ENCODE data around the gene HLX.

Gene HLX

DNA sequence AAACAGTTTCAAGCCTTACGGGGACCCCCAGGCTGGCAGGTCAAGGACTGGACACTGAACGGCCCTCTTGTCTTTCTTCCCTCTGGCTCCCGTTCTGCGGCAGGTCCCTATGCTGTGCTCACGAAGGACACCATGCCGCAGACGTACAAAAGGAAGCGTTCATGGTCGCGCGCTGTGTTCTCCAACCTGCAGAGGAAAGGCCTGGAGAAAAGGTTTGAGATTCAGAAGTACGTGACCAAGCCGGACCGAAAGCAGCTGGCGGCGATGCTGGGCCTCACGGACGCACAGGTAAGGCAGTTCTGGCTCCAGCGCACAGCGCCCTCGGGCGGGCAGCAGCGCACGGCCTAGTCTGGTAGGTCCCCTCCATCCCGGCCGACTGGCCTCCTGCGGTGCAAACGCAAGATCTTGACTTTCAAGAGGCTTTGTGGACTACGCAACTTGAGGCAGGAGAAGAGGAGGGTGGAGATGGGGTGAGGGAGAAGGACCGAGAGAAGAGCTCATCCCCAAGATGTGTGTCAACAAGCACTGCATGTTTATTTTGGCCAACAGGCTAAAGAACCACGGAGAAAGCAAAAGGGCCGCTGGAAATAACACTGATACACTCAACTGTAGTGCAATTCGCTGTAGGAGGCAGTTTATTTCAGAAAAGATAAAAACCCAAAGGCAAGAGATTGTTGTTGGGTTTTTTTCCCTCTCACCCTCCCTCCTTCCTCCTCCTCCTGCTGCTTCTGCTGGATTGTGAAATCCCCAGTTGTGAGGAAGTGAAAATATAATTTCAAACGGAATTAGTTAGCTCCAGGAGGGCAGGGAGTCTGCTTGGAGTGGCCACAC is 3.0 kb downstream of the HLX start:
- no peak for DNase-seq

DNA sequence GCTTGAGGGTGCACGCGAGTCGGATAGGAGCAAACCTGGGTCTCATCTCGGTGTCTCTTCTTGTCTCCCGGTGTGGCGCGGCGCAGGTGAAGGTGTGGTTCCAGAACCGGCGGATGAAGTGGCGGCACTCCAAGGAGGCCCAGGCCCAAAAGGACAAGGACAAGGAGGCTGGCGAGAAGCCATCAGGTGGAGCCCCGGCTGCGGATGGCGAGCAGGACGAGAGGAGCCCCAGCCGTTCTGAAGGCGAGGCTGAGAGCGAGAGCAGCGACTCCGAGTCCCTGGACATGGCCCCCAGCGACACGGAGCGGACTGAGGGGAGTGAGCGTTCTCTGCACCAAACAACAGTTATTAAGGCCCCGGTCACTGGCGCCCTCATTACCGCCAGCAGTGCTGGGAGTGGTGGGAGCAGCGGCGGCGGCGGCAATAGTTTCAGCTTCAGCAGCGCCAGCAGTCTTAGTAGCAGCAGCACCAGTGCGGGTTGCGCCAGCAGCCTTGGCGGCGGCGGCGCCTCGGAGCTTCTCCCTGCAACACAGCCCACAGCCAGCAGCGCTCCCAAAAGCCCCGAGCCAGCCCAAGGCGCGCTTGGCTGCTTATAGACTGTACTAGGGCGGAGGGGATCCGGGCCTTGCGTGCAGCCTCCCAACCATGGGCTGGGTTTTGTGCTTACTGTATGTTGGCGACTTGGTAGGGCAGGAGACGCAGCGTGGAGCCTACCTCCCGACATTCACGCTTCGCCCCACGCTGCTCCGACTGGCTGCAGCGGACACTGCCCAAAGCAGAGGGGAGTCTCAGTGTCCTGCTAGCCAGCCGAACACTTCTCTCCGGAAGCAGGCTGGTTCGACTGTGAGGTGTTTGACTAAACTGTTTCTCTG is 5.1 kb downstream of the HLX start:
- DNase-seq: no peak

DNA sequence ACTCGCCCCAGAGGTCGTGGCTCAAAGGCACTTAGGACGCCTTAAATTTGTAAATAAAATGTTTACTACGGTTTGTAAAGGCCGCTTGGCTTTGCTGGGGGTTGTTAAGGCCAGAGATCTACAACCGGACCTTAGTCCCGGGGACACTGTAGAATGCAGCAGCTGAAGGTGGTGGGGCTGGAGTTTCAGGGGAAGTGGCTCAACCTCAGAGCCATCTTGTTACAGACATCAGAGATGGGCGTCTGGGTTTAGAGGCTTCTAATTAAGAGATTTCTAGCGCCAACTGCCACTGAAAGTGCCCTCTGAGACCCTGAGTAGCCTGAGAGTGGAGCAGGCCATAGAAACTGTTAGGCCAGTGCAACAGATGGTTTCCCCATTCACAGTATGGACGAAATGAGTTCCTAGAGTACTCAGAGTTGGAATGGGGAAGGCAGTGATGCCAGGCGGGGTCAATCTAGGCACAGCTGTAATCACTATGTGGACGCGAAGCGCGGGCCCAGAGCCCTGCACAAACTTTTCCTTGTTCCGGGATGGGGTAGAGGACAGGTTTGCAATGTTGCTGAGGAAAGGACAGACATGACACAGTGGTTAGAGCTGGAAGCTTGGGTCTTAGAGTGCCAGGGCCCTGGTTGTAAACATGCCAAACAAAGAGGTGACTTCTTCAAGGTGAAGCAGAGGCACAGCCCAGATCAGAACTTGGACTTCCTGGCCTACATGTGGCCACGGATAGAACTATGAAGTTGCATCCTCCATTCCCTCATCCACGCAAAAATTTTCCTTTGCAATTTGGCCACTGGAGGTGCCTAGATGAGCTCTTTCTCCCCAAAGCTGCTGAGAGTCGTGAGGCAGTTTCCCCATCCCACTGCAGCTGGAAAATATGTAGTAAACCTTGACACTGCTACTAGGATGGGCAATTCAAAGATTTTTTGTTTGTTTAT is 6.0 kb downstream of the HLX start:
- no peak for DNase-seq

DNA sequence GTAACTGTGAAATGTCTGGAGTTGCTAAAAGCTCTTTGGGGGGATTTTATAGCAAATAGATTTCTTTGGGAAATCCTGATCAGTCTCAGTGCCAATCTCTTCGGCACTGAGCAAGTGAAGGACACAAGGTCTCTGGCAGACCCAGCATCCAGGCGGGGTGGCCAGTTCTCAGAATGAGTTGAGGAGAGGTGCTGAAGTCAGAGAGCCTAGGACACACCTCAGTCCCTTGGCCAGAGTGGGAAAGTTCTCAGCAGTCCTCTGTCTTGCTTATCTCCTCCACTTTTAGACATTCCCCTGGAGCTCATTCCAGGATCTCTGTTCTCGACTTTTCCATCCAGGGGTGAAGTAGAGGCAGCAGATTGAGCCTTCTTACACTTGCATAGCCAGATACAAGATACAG is 6.7 kb downstream of the HLX start:
- no peak for DNase-seq

DNA sequence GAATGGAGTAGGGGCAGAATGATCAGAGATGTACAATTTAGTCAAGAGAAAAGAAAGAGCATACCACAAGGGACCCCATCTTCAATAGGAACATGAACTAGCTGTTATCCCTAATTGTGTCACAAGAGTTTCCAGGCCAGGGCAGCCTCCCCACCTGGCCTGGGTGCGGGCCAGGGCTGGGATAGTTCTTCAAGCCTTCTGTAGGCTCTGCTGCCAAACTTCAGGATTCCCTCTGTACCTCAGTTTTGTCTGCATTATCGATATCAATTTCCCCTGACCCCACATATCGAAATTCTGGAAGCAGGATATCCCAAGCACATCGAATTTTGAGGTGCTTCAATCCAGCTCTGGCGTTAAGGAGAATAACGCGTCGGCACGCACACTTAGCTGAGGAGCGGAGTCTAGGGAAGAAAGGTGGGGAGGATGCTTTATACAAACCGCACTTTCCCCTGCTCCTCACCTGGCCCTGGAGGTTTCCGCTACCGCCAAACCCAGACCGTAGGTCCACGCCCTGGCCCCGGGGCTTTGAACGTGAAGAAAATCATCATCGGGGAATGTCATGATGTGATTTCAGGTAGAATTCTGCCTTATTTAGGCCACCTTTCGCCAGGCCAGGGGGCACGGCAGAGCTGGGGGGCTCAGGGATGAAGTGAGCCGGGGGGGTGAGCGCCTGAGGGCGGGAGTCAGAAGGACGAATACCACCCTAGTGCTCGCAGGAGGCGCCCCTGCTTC is 7.4 kb downstream of the HLX start:
- no peak for DNase-seq

DNA sequence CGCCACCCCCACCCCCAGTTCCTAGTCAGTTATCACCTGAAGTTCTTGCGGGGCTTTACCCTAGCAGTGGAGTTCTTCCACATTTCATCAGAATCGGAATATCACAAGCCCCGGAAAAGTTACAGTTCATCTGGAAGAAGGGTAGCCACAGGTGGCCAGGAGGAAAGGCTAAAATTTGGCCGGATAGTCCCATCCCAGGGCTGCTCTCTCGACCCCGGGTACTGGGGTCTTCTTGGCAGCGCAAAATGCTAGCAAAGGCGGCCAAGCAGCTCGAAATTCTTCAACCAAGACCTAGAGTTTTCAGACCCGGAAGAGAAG is 7.9 kb downstream of the HLX start:
- DNase-seq: no peak

DNA sequence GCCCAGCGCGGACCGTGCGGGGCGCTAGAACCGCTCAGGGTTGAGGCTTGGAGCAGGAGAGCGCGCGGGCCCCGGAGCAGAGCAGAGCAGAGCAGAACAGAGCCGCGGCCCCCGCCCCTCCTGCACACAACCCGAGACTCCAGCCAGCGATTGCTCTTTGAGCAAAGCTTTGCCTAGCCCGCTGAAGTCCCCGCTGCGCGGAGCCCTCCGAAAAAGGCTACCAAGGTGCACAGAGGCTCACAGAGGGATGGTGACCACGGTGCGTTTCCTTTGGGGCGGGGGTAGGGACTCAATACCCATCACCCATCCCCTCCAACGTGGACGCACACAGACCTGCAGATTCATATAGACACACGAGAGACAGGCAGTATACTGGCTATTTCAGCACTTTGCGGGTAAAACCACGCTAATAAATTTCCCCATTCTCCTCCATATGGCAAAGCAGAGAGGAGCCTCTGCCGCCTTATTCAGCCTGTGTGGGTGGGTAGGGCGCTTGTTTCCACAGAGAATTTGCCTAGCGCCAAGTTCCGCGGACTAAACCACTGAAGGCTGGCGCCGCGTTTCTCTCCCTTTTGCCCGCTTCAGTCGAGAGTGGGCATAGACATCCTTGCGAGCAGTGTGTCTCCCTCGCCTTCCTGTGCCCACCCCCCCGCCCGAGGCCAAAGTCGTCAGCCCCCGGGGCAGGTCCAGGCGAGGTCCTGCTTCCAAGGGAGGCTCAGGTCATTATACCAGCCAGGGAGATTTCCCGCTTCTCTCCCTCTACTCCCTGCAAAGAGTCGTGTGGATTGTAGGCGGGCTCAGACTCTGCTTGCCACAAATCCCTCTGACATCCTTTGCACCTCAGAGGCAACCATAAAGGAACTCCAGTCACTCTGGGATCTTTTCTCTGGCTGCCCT is 8.5 kb downstream of the HLX start:
- no peak for DNase-seq

DNA sequence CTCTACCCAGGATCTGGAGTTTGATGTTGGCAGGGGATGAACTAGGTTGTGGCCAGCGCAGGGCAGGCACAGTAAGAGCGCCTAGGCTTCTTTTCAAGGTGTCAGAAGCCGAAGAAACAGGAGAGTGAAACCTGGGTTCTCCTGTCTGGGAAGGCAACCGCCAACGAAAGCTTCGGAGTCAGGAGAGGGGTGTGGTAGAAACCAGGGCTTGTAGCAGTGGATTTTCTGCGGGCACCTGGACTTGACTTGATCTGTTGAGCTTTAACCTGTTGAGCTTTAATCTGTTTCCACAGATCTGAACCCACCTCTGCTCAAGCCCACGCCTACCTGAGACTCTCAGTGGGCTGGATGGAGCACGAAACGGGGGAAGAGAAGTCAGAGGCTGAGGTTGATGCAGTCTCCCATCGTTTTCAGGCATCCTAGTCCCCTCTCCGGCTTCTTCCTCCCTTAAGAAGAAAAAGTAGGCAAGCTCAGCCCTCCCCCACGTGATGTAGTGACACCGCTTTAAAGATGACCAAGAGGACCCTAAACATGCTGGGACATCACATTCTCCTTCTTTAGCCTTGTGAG is 9.3 kb downstream of the HLX start:
- DNase-seq: no peak

DNA sequence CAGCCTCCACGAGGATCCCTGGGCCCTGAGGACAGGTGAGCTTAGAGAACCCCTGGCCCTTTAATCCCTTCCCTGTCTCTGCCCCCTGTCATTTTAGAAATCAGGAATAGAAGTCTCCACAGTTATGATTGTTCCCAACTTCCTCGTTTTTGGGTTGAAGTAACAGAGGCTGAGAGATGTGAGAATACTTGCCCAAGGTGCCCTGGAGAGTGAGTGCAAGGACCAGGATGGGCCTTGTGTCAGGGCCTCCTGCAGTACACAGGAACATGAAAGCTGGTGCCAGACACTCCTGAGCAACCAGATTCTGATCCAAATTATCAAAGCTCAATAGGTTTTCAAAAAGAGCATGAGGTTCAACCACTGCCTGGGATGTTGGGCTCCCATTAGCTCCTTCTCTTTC is 10.1 kb downstream of the HLX start:
- no peak for DNase-seq

DNA sequence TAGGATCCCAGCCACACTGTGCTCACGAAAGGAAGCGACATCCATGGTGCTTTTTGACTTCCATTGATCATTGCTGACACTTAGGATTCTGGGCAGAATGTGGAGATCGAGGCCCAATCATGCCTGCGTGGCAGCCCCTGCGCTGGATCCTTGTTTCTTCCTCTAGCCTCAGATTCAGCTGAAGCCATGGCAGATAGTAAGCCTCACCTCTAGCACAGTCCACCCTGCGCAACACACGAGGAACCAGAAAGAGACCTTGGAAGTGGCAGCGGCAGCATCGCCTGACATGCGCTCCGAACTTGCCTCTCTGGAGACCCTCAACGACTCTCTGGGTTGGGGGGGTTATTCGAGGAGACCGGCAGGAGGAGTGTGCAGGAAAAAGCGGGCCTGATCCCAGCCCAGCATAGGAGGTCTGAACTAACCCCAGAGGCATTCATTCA is 10.6 kb downstream of the HLX start:
- no peak for DNase-seq

DNA sequence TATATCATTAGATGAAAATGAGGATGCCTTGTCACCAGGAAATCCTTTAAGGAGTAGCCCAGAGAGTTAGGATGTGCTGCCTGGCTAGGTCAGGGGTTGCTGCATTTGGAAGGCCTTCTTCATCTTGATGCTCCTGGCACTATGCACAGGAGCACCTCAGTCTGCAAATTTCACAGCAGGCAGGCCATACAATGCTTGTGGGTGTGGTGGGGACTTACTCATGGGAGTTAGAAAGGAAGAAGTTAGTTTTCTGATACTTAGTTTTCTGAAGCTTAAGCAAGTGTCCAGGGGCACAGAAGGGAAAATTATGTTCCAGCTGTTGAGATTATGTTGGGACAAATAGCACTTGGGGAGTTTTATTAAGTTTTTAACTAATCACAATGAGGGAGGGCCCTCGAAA is 11.4 kb downstream of the HLX start:
- DNase-seq: no peak

DNA sequence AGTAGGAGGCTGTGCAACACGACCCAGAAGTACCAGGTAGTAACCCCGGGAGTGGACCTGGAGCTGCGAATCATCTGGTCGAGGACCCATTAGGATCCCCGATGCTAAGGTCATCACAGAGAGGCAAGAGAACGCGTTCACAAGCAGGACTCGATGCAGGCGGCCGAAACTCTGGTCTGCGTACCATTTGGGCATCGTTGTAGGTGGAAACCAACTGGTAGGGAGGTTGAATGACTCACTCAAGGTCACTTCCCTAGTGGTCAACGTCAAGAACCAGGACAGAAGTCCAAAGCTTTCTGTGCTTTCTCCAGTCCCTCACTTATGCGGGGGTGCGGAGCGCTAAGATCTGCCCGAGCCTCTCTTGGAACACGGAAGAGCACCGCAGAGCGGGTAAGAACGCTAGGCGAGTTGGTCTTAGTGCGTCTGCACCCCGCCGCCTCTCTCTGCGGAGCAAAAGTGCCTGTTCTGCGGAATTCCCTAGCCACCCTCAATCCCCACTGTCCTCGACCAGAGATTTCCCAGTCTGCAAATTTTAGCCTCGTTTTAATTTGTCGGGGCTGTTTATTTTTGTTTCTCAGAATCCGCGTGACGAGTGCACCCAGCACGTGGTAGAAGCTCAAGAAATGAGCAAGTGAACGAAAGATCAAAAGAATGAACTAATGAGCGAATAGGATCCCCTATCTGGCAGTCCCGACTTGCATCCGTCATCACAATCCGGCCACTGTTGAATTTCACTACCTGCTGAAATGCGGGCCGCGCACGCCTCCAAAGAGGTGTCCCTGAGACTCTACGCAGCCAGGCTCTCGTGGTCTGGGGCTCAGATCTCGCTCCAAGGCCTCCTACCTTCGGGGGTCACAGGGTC is 12.2 kb downstream of the HLX start:
- DNase-seq: no peak

DNA sequence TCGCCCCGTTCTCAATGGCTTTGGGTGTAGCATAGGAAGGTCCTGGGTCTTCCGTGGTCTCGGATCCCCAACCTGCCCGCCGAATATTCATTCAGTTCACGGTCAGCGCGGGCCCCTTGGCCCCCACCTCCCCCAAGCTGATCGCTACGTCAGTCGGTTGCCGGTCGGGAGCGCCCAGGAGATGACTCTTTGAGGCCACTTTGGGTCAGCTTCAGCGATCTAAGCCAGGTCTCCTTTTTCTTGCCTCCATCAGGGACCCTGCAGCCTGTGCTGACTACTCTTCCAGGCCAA is 12.8 kb downstream of the HLX start:
- no peak for DNase-seq

DNA sequence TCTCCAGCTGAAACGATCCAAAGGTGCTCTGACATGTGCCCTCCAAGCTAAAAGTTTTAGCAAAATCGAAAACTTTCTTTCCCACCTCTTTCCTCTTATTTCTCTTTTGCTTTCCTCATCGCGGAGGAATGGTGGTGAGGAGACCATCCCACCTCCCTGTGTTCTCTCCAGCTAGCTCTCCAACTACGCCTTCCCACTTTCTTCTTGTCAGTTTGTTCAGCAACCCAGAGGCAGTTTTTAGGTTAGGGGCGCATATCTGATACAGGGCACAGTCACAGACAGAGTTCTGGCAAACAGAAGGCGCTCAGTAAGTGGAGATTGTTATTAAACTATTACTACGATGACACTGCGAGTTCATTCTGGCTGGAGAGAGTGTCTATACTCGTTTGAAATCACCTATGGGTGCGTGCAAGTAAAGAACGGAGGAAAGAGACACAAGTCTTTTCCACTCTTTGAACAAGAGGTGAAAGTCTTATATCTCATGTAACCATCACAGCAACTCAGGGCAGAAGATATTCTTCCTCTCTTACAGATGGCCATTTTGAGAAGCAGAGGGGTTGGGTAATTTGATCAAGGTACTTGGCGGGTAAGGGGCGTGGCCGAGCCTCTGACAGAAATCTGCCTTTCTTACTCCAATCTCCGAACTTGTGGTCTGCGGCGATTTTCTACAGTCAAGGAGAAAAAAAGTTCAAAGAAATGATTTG is 13.9 kb downstream of the HLX start:
- DNase-seq: no peak

DNA sequence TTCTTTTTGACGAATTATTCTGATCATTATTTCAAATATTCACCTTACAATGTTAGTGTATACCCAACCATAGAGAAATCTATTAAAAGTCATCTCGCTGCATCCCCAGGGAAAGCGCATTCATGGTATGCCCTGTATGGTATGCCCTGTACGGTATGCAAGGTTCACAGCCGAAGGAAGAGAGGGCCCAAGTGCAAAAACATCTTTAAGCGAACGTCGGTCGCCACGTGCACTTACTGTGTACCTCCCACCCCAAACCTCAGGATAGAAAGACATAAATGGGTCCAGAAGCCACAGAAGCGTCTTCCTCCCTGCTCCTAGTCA is 14.4 kb downstream of the HLX start:
- no peak for DNase-seq

DNA sequence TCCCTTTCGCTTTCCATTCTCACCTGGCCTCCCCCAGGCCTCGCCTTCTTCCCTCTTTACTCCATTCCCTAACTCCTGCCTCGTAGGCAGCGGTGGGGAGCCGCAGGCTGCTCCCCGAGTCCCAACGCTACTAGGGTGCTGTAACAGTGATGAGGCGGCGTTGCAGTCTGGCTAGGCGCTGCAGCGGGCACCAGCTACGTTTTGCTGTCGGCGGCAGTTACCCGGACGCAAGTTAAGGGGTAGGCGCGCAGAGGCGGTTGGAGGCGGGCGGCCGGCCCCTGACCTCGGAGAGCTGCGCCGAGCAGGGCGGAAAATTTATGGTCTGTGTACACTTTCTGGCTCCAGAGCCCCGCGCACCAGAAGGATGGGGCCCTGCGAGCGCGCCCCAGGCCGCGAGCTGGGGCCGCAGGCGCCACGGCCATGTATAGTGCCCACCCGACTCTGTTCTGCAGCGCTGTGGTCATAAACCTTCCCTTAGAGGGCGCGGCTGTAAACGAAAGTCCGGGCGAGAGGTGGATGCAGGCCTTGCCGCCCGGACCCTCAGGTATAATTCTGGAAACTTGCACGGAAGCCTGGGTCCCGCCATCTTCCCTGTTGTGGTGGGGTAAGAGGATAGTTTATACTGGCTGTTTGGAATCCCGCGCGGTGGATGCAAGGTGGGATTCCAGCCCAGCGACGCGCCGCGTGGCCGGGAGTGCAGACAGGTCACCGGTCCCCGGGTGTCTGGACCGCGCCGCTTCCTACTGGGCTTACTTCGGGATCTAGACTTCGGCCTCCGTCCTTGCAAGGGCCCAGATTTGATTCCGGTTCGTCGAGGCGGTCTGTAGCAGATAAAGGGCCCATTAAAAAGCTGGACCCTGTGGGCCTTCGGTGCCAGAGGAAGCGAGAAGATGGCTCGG is 15.0 kb downstream of the HLX start:
- no peak for DNase-seq

DNA sequence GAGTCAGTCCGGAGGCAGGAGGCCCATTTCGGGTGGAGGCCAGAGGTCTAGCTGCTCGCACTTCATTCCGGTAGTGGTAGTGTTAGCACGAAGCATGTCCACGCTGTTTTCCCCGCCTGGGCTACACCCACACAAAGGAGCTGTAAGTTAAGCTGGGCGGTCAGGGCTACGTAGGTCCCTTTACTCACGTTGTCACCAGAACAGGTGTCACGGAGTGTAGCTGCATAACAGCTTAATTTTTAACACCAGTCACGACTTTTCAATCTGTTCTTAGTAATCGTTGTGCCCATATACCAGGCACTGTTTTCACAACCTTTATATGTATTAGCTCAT is 15.6 kb downstream of the HLX start:
- DNase-seq: no peak

DNA sequence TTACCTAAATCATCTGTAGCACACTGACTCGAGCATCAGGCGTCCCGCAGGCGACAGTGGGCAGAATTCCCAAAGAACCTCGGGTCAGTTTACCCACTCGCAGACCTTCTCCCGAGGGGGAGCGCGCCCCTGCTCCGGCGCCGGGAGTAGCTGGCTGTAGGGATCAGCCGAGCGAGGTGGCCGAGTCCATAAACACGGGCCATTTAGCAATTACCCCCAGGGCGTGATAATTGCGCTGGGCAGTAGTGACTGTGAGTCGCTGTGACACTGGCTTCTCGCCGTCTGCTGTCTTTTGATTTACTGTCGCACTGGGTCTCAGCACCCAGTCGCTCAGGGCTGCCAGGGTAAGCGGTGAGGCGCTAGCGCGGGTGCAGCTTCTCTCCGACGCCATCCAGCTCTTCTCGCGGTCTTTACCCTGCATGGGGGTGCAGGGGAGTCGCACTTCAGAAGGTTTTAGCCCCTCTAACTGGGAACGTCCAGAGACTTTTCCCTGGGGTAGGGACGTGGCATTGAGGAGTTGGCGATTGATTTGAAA is 16.2 kb downstream of the HLX start:
- no peak for DNase-seq

All from fibroblast of skin of back (primary cell).